Adipocyte (in vitro differentiated cells): Measurements from ENCODE around the gene POLE.

Experiments used
- DNase-seq: peaks from one replicate; pipeline ENCODE4 v3.0.0-alpha.2; 2015; ENCODE audit warnings: low read depth
- H3K27me3 ChIP-seq: replicated peaks from 2 replicates; pipeline ENCODE4 v1.7.0; 2013; ENCODE audit warnings: mild to moderate bottlenecking, low read length, moderate library complexity; ENCODE audit not compliant: control insufficient read depth, insufficient read depth
- H3K36me3 ChIP-seq: 2 replicates; pipeline ENCODE4 v1.7.0; 2013; ENCODE audit warnings: low read length, mild to moderate bottlenecking, moderate library complexity; ENCODE audit not compliant: control insufficient read depth, insufficient read depth, severe bottlenecking
- H3K4me1 ChIP-seq: 2 replicates; pipeline ENCODE4 v1.7.0; 2013; ENCODE audit warnings: mild to moderate bottlenecking, low read length, moderate library complexity; ENCODE audit not compliant: control insufficient read depth, insufficient read depth
- H3K4me3 ChIP-seq: 2 replicates; pipeline ENCODE4 v1.7.0; 2013; ENCODE audit warnings: mild to moderate bottlenecking, low read length, moderate library complexity
- H3K9ac ChIP-seq: 2 replicates; pipeline ENCODE4 v1.7.0; 2013; ENCODE audit warnings: mild to moderate bottlenecking, low read length, moderate library complexity
- H3K9me3 ChIP-seq: 2 replicates; pipeline ENCODE4 v1.7.0; 2013; ENCODE audit warnings: mild to moderate bottlenecking, low read length, moderate library complexity; ENCODE audit not compliant: control insufficient read depth

Gene POLE, protein sequence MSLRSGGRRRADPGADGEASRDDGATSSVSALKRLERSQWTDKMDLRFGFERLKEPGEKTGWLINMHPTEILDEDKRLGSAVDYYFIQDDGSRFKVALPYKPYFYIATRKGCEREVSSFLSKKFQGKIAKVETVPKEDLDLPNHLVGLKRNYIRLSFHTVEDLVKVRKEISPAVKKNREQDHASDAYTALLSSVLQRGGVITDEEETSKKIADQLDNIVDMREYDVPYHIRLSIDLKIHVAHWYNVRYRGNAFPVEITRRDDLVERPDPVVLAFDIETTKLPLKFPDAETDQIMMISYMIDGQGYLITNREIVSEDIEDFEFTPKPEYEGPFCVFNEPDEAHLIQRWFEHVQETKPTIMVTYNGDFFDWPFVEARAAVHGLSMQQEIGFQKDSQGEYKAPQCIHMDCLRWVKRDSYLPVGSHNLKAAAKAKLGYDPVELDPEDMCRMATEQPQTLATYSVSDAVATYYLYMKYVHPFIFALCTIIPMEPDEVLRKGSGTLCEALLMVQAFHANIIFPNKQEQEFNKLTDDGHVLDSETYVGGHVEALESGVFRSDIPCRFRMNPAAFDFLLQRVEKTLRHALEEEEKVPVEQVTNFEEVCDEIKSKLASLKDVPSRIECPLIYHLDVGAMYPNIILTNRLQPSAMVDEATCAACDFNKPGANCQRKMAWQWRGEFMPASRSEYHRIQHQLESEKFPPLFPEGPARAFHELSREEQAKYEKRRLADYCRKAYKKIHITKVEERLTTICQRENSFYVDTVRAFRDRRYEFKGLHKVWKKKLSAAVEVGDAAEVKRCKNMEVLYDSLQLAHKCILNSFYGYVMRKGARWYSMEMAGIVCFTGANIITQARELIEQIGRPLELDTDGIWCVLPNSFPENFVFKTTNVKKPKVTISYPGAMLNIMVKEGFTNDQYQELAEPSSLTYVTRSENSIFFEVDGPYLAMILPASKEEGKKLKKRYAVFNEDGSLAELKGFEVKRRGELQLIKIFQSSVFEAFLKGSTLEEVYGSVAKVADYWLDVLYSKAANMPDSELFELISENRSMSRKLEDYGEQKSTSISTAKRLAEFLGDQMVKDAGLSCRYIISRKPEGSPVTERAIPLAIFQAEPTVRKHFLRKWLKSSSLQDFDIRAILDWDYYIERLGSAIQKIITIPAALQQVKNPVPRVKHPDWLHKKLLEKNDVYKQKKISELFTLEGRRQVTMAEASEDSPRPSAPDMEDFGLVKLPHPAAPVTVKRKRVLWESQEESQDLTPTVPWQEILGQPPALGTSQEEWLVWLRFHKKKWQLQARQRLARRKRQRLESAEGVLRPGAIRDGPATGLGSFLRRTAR (N-terminal part only)

DNA sequence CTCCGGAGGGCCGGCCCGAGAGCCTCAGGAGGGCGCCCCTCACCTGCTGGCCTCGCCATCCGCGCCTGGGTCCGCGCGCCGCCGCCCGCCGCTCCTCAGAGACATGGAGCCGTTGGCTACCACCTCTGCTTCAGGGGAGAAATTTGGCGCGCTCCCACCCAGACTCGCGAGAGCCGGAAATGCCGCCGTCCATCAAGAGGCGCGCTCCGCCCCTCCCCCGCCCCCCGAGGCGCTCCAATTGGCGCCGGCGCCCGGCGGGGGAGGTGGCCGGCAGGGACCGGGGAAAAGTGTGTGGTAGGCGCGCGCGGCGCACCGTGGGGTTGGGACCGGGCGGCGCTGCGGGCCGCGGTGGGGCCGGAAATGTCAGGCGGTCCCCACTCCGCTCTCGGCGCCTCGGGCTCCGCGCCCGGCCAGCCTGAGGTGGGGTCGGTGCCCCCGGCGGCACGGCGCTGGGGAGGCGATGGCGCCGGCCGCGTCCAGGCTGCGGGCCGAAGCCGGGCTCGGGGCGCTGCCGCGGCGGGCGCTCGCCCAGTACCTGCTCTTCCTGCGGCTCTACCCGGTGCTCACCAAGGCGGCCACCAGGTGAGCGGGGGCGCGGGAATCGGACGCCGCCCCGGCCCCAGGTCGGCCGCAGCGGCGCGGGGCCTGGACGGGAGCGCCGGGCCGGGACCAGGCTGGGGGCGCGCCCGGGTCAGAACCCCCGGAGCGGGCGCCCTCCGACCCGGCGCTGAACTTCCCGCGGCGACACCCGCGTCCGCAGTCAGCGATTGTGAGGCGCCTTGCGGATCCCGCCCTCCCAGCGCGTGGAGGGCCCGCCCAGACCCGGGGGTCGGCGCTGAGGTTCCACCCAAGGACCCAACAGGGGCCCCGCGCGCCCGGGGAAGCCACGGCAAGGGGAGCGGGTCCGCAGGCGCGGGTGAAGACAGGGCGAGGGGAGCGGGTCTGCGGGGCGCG, at the start of gene POLE, which contains the start of gene PXMP2:
TSS of gene POLE (minus strand) at position 132 of the 954 bp plus-strand sequence. CDS start at position 105, 27 bp downstream.
TSS of gene PXMP2 (plus strand) at position 377 of the 954 bp plus-strand sequence. CDS start at position 461, 84 bp downstream.
- H3K4me3 ChIP-seq, result peak within 1 kb of the TSS; percentile 82
- peak; percentile 98 for DNase-seq
- H3K36me3 ChIP-seq, result peaks cover 4% of the 10 kb centered on the region

DNA sequence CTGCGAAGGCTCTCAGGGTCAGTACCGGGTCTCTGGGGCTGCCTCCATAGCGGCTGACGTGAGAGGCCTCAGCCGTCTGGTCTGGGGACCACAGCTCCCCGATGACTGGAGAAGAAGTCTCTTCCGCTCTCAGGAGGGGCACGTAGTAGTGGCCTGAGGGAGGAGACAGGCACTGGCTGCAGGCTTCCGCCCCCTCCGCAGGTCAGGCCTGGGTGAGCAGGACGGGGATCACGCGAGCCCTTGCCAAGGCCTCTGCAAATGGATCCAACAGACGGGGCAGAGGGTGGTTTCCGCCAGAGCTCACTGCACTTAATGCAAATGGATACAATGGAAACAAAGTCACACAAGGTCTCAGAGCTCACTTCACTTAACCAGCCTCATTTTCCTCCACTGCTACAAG, 49.8 kb upstream of the POLE start:
- no peaks in the 10 kb centered on the region for H3K9me3 ChIP-seq
- DNase-seq, result no peak
- H3K9ac ChIP-seq, result no peak overlapping the region
- peaks cover 94% of the 10 kb centered on the region for H3K36me3 ChIP-seq
- no peak overlapping the region for H3K4me3 ChIP-seq
- no peaks in the 10 kb centered on the region for H3K27me3 ChIP-seq
- no peaks in the 10 kb centered on the region for H3K4me1 ChIP-seq

More for the DNA sequence above, at the start of gene POLE, which contains the start of gene PXMP2:
- Histone ChIP-seq H3K9me3 (no peaks in the 10 kb centered on the region), H3K4me1 (no peaks in the 10 kb centered on the region), H3K9ac (peak within 1 kb of the TSS; percentile 83), H3K27me3 (no peaks in the 10 kb centered on the region)

DNA sequence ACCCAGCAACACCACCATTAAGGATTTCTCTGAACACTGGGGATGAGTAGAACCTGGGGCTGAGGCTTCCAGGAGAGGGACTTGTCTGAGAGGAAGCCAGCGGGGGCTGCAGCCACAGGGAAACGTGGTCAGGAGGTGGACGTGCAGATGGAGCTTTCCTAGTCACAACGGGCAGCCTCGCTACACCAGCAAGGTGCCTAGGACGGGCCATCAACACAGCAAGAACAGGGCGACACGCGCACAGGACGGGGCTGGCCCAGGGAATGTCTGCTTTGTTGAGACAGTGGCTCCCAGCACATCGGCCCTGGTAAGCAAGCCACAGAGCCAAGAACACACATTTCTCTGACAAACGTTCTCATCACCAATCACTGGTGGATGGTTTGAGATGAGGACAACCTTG, 49.2 kb upstream of the POLE start:
- Histone ChIP-seq H3K9ac (no peak overlapping the region), H3K4me3 (no peak overlapping the region), H3K4me1 (no peaks in the 10 kb centered on the region), H3K36me3 (peaks cover 94% of the 10 kb centered on the region), H3K27me3 (no peaks in the 10 kb centered on the region), H3K9me3 (no peaks in the 10 kb centered on the region)
- no peak for DNase-seq

DNA sequence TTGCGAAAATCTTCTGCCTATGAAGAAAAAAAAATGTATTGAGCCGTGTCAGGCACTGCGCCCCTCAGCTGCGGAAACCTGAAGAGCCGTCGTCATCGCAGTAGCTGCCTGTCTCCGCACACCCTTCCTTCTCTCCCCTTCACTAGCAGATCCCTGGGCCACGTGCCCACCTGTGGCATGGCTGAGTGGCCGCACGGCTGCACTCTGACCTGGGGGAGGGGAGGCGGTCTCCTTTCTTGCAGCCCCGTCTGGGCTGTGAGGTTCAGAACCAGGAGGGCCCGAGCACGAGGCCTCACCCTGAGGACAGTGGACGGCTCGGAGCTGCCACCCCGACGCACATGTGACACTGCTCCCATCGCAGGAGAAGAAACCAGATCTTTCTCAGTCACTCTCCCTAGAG, 48.4 kb upstream of the POLE start:
- H3K27me3 ChIP-seq, result no peaks in the 10 kb centered on the region

DNA sequence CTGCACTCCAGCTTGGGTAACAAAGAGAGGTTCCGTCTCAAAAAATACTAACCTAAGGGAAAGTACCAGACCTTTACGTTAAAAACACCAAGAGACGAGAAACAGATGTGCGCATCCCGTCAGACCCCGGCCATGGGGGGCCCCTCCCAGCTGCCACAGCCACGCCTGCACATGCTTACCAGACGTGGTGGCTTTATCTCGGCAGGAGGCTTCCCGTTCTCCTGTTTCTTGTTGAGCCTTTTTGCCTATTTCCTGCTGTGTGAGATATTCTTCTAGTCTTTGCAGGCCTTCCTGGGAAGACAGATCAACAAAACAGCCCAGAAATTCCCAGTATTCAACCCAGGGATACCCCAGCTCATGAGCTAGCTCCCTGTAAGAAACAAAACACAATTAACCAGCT, 47.1 kb upstream of the POLE start:
- Histone ChIP-seq H3K27me3 (no peaks in the 10 kb centered on the region), H3K36me3 (peaks cover 89% of the 10 kb centered on the region), H3K9ac (no peak overlapping the region), H3K9me3 (no peaks in the 10 kb centered on the region), H3K4me3 (no peak overlapping the region), H3K4me1 (no peaks in the 10 kb centered on the region)
- no peak for DNase-seq

More for the DNA sequence above, 48.4 kb upstream of the POLE start:
- no peak for DNase-seq
- Histone ChIP-seq H3K36me3 (peaks cover 93% of the 10 kb centered on the region), H3K4me1 (no peaks in the 10 kb centered on the region), H3K9me3 (no peaks in the 10 kb centered on the region), H3K9ac (no peak overlapping the region), H3K4me3 (no peak overlapping the region)

DNA sequence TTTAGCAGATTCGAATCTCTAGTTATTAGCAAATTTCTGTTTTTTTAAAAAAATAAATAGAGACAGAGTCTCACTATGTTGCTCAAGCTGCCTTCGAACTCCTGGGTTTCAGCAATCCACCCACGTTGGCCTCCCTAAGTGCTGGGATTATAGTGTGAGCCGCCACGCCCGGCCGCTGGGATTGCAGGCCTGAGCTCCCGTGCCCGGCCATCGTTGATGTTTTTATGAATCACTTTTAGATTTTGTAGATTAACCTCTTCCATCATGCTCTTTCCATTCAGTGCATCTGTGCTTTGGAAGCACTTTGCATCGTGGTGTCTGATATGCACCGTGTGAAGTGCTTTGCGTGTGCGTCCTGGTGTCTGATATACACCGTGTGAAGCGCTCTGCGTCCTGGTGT, 44.4 kb upstream of the POLE start:
- Histone ChIP-seq H3K9me3 (no peaks in the 10 kb centered on the region), H3K27me3 (no peaks in the 10 kb centered on the region), H3K9ac (no peak overlapping the region), H3K36me3 (peaks cover 91% of the 10 kb centered on the region), H3K4me3 (no peak overlapping the region), H3K4me1 (no peaks in the 10 kb centered on the region)
- DNase-seq, result no peak

DNA sequence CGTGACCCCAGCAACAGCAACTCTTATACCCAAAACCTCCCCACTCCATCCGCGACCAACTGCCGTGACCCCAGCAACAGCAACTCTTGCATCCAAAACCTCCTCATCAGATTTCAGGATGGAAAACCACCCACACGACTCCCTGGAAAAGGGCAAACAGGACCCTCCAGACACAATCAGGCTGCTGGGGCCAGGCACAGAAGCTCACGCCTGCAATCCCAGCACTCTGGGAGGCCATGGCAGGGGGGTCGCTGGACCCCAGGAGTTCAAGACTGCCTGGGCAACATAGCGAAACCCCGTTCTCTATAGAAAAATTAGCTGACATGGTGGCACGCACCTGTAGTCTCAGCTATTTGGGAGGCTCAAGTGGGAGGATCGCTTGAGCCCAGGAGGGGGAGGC, 43.2 kb upstream of the POLE start:
- Histone ChIP-seq H3K27me3 (no peaks in the 10 kb centered on the region), H3K4me3 (no peak overlapping the region), H3K9ac (no peak overlapping the region), H3K4me1 (no peaks in the 10 kb centered on the region), H3K36me3 (peaks cover 92% of the 10 kb centered on the region), H3K9me3 (no peaks in the 10 kb centered on the region)
- no peak for DNase-seq

DNA sequence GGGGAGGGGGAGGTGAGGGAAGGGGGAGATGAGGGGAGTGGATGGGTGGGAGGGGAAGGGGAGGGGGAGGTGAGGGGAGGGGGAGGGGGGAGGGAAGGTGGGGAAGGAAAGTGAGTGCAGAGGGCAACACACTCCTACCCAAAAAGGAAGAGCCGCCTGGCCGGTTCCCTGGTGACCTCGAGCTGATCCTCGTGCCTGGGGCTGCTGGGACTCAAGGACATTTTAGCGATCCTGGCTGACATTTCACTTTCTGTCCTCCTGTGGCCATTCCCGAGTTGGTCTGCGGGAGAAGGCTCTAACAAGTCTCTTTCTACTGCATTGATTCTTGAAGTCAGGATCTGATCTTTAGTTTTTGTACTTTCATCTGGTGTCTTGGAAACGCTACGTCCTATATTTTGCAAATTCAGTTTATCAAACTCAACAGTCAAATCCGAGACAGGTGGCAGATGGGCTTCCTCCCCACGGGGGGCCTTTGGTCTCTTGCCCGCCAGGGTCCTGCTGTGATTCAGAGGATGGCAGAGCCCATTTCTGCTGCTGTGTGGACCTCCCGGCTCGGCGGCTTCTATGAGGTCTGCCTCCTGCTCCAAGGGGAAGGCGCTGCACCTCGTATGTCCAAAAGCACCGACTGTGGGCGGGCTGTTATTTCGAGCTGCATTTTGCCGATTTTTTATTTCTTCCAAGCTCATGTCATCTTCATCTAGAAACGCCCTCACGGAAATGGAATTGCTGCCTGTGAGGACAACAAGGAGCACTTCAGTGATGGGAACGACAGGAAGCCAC, 42.6 kb upstream of the POLE start:
- no peaks in the 10 kb centered on the region for H3K27me3 ChIP-seq
- no peaks in the 10 kb centered on the region for H3K9me3 ChIP-seq
- H3K4me1 ChIP-seq, result no peaks in the 10 kb centered on the region
- H3K36me3 ChIP-seq, result peaks cover 92% of the 10 kb centered on the region
- DNase-seq, result no peak
- H3K9ac ChIP-seq, result no peak overlapping the region
- no peak overlapping the region for H3K4me3 ChIP-seq

DNA sequence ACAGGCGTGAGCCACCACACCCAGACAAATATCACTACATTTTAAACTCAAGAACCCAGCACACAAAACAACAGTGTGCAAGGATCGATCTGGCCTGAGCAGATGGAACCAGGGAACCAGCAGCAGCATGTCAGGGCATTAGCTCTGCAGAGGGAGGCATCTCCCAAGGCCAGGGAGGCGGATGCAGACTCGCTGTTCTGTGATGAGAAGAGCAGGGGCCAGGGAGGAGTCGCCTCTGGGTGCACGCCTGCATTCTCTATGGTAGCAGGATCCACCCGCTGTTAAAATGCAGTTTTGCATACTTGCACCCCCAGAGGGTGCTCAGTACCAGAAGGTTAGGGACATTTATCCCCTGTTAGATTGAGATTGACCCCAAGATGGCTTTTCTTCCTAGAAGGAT, 41.4 kb upstream of the POLE start:
- Histone ChIP-seq H3K9ac (no peak overlapping the region), H3K27me3 (no peaks in the 10 kb centered on the region), H3K9me3 (no peaks in the 10 kb centered on the region), H3K36me3 (peaks cover 92% of the 10 kb centered on the region), H3K4me1 (no peaks in the 10 kb centered on the region), H3K4me3 (no peak overlapping the region)
- DNase-seq, result no peak
